HepG2 (cell line): Measurements from ENCODE around the gene THSD4.

Source experiments
- SSRP1 ChIP-seq: IDR thresholded peaks from 2 replicates; pipeline ENCODE4 v1.6.1; 2016; ENCODE audit warnings: control low read depth
- TF ChIP-seq, protein P1 (sequence below): sonication (generic); formaldehyde crosslinking; IDR thresholded peaks from 2 replicates; pipeline ENCODE4 v1.5.0; 2020; ENCODE audit warnings: mild to moderate bottlenecking, missing genetic modification reagents, moderate library complexity
- TF ChIP-seq, protein P2 (sequence below): IDR thresholded peaks from 2 replicates; pipeline ENCODE4 v1.6.1; 2016; ENCODE audit warnings: control low read depth

GRCh38 chr15:71517751-71518150 lies 402.5 kb downstream of the THSD4 start:
- TF ChIP-seq, protein P1, sequence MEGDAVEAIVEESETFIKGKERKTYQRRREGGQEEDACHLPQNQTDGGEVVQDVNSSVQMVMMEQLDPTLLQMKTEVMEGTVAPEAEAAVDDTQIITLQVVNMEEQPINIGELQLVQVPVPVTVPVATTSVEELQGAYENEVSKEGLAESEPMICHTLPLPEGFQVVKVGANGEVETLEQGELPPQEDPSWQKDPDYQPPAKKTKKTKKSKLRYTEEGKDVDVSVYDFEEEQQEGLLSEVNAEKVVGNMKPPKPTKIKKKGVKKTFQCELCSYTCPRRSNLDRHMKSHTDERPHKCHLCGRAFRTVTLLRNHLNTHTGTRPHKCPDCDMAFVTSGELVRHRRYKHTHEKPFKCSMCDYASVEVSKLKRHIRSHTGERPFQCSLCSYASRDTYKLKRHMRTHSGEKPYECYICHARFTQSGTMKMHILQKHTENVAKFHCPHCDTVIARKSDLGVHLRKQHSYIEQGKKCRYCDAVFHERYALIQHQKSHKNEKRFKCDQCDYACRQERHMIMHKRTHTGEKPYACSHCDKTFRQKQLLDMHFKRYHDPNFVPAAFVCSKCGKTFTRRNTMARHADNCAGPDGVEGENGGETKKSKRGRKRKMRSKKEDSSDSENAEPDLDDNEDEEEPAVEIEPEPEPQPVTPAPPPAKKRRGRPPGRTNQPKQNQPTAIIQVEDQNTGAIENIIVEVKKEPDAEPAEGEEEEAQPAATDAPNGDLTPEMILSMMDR (CRISPR knock-in tag), result no peak
- TF ChIP-seq, protein P2, sequence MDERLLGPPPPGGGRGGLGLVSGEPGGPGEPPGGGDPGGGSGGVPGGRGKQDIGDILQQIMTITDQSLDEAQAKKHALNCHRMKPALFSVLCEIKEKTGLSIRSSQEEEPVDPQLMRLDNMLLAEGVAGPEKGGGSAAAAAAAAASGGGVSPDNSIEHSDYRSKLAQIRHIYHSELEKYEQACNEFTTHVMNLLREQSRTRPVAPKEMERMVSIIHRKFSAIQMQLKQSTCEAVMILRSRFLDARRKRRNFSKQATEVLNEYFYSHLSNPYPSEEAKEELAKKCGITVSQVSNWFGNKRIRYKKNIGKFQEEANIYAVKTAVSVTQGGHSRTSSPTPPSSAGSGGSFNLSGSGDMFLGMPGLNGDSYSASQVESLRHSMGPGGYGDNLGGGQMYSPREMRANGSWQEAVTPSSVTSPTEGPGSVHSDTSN (CRISPR knock-in tag), result no peak
- TF ChIP-seq SSRP1 (CRISPR knock-in tag), result no peak
